ENCODE results near the gene BACH2. TPM values are rescaled to one million over a fixed set of nuclear protein-coding genes. Genes with fewer than 3 reads are reported as not detected.

Gene BACH2
- total RNA-seq, 1 donor from 2014 or later = 5.0 TPM

GRCh38 chr6:89952686-89953085, 344.0 kb downstream of the BACH2 start:
- DNase-seq (ENCODE audit: low read depth) = peak; percentile 86
- TF ChIP-seq, protein P1, sequence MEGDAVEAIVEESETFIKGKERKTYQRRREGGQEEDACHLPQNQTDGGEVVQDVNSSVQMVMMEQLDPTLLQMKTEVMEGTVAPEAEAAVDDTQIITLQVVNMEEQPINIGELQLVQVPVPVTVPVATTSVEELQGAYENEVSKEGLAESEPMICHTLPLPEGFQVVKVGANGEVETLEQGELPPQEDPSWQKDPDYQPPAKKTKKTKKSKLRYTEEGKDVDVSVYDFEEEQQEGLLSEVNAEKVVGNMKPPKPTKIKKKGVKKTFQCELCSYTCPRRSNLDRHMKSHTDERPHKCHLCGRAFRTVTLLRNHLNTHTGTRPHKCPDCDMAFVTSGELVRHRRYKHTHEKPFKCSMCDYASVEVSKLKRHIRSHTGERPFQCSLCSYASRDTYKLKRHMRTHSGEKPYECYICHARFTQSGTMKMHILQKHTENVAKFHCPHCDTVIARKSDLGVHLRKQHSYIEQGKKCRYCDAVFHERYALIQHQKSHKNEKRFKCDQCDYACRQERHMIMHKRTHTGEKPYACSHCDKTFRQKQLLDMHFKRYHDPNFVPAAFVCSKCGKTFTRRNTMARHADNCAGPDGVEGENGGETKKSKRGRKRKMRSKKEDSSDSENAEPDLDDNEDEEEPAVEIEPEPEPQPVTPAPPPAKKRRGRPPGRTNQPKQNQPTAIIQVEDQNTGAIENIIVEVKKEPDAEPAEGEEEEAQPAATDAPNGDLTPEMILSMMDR (IDR thresholded peaks at IDR 0.05; ENCODE audit: insufficient read depth, low read length, poor library complexity, severe bottlenecking) = no peak
- Histone ChIP-seq H3K36me3 (ENCODE audit: control insufficient read depth, insufficient read depth, low read length) (no peaks in the 10 kb centered on the region), H3K27me3 (ENCODE audit: control insufficient read depth, insufficient read depth, low read length) (no peaks in the 10 kb centered on the region), H3K4me3 (ENCODE audit: low read depth, low read length) (no peak overlapping the region)

DNA sequence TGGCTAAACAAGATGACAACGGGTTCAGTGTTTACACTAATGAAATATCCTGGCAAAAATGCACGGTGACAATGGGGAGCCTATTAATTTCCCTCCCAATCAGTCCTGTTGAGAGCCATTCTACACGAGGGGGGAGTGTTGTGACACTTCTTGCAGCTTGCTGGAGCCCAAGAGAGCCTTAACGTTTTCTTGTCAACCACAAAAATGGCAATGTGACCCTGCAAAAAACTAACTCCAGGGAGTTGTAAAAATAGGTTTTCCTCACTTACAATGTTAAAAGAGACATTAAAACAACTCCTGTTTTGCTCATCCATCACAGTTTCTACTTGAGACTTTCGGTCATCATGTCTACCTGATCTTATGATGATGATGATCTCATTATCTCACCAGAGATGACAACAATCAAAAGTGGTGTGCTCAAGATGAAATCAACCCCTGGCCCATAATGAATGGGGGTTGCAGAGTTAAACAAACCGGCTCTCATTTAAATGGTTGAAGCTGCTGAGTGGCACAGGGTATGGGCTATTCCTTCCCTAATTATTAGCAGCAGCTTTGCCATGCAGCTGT, 344.5 kb downstream of the BACH2 start:
- Histone ChIP-seq H3K36me3 (ENCODE audit: control insufficient read depth, insufficient read depth, low read length) (no peaks in the 10 kb centered on the region), H3K4me3 (ENCODE audit: low read depth, low read length) (no peak overlapping the region), H3K27me3 (ENCODE audit: control insufficient read depth, insufficient read depth, low read length) (no peaks in the 10 kb centered on the region)
- TF ChIP-seq, protein P1 (IDR thresholded peaks at IDR 0.05; ENCODE audit: insufficient read depth, low read length, poor library complexity, severe bottlenecking) = no peak
- DNase-seq (ENCODE audit: low read depth) = no peak

DNA sequence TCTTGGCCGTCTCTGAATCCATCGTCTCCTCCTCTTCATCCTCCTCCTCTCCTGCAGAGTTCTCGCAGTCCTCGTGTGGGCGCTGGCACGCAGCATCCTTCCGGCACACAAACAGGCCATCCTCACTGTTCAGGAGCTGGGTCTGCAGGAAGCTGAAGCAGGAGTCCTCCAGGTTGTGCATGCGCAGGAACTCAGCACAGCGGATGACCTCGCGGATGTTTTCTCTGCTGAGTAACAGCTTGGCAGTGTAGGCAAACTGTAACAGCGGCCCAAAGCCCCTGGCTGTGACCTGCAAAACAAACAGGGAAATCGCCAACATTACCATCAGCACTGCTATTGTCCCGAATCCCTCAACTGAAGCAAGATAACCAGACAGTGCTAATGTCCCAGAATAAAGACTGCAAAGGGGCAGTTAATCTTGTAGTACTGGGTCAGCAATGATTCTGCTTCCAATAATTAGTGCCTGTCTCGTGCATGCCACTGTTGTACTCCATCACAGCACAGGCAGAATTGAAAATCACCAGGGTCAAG, 345.0 kb downstream of the BACH2 start:
- TF ChIP-seq, protein P1 (IDR thresholded peaks at IDR 0.05; ENCODE audit: insufficient read depth, low read length, poor library complexity, severe bottlenecking) = no peak
- DNase-seq (ENCODE audit: low read depth) = no peak
- H3K4me3 ChIP-seq (ENCODE audit: low read depth, low read length) = no peak overlapping the region
- H3K27me3 ChIP-seq (ENCODE audit: control insufficient read depth, insufficient read depth, low read length) = no peaks in the 10 kb centered on the region
- no peaks in the 10 kb centered on the region for H3K36me3 ChIP-seq (ENCODE audit: control insufficient read depth, insufficient read depth, low read length)

DNA sequence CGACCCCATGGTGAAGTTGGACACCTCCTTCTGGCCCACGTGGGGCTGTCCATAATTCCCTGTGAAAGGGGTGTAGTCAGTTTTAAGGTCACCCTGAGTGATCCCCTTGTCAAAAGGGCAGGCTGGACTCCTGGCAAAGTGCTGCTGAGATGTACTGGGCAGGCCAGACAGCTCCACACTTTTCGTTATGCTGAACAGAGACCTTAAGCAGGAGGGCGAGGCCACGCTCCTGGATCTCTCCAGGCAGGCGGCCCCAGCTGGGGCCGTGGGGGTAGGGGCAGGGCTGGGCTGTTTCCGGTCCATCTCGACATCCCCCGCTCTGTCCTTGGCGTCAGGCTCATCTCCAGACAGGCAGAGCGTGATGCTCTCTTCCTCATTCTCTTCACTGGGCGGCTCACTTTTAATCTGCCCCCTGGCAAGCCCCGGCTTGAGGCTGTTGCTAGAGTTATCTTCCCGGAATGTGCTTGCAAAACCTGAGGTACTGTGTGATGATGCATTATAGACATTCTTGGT, 345.7 kb downstream of the BACH2 start:
- Histone ChIP-seq H3K27me3 (ENCODE audit: control insufficient read depth, insufficient read depth, low read length) (no peaks in the 10 kb centered on the region), H3K36me3 (ENCODE audit: control insufficient read depth, insufficient read depth, low read length) (no peaks in the 10 kb centered on the region), H3K4me3 (ENCODE audit: low read depth, low read length) (no peak overlapping the region)
- TF ChIP-seq, protein P1 (IDR thresholded peaks at IDR 0.05; ENCODE audit: insufficient read depth, low read length, poor library complexity, severe bottlenecking) = no peak
- no peak for DNase-seq (ENCODE audit: low read depth)

GRCh38 chr6:89950446-89950845, 346.2 kb downstream of the BACH2 start:
- Histone ChIP-seq H3K4me3 (ENCODE audit: low read depth, low read length) (no peak overlapping the region), H3K36me3 (ENCODE audit: control insufficient read depth, insufficient read depth, low read length) (no peaks in the 10 kb centered on the region), H3K27me3 (ENCODE audit: control insufficient read depth, insufficient read depth, low read length) (no peaks in the 10 kb centered on the region)
- TF ChIP-seq, protein P1 (IDR thresholded peaks at IDR 0.05; ENCODE audit: insufficient read depth, low read length, poor library complexity, severe bottlenecking) = no peak
- no peak for DNase-seq (ENCODE audit: low read depth)

GRCh38 chr6:89948876-89949275, 347.8 kb downstream of the BACH2 start:
- H3K36me3 ChIP-seq (ENCODE audit: control insufficient read depth, insufficient read depth, low read length) = no peaks in the 10 kb centered on the region
- DNase-seq (ENCODE audit: low read depth) = no peak
- TF ChIP-seq, protein P1 (IDR thresholded peaks at IDR 0.05; ENCODE audit: insufficient read depth, low read length, poor library complexity, severe bottlenecking) = no peak
- no peaks in the 10 kb centered on the region for H3K27me3 ChIP-seq (ENCODE audit: control insufficient read depth, insufficient read depth, low read length)
- H3K4me3 ChIP-seq (ENCODE audit: low read depth, low read length) = no peak overlapping the region

All from kidney epithelial cell (primary cell).